ENCODE measurements around the gene PIEZO1. TPM values are rescaled to one million over a fixed set of nuclear protein-coding genes. Genes with fewer than 3 reads are reported as not detected.

PIEZO1 gene
- total RNA-seq, 1 donor from 2014 or later, result 37.7 TPM

DNA sequence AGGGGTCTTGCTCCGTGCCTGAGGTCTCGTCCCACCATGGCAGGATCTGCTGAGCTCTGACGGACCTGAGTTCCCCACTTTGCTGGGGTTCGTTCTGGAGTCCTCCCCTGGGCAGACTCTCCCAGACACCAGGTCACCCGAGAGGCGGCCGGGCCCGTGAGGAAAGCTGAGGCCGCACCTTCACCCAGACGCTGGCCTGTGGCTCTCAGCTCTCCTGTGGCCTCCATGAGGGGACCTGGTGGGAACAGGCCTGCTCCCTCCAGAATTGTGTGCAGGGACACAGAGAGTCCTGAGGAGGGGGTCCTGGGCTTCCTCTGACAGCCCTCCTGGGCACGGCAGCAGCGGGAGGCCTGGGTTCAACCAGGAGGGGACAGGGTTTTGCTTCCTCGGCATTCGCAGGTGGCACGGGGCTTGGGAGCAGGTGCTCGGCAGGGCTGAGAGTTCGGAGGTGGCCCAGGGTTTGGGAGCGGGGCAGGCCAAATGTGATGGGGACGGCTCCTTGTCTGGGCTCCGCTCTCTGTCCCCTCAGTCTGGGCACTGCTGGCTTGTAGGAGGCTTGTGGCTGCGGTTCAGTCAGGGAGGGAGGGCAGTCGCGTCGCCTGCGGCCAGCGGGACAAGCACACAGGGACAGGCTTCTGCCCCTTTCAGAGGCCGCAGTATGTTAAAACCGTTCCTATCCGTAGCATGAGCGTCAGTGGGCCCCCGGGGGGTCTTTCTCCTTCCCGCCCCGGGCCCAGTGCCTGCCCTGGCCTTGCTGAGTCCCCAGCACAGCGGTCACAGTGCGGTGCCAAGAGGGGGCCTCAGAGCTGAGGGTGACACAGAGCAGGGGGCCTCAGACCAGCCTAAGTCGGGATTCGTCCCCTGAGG lies 90.6 kb downstream of the PIEZO1 start:
- Mint-ChIP-seq H3K27ac (no peak overlapping the region), H3K9me3 (ENCODE audit: low read depth) (no peaks in the 10 kb centered on the region), H3K4me1 (ENCODE audit: low read depth) (no peaks in the 10 kb centered on the region), H3K27me3 (peaks cover 8% of the 10 kb centered on the region), H3K4me3 (ENCODE audit: low read depth) (no peak overlapping the region), H3K36me3 (ENCODE audit: insufficient read depth) (peaks cover 2% of the 10 kb centered on the region)
- TF ChIP-seq, protein P1, sequence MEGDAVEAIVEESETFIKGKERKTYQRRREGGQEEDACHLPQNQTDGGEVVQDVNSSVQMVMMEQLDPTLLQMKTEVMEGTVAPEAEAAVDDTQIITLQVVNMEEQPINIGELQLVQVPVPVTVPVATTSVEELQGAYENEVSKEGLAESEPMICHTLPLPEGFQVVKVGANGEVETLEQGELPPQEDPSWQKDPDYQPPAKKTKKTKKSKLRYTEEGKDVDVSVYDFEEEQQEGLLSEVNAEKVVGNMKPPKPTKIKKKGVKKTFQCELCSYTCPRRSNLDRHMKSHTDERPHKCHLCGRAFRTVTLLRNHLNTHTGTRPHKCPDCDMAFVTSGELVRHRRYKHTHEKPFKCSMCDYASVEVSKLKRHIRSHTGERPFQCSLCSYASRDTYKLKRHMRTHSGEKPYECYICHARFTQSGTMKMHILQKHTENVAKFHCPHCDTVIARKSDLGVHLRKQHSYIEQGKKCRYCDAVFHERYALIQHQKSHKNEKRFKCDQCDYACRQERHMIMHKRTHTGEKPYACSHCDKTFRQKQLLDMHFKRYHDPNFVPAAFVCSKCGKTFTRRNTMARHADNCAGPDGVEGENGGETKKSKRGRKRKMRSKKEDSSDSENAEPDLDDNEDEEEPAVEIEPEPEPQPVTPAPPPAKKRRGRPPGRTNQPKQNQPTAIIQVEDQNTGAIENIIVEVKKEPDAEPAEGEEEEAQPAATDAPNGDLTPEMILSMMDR (IDR thresholded peaks at IDR 0.05; ENCODE audit: unreplicated experiment), result no peak
- DNase-seq (ENCODE audit: low spot score, unreplicated experiment), result no peak

DNA sequence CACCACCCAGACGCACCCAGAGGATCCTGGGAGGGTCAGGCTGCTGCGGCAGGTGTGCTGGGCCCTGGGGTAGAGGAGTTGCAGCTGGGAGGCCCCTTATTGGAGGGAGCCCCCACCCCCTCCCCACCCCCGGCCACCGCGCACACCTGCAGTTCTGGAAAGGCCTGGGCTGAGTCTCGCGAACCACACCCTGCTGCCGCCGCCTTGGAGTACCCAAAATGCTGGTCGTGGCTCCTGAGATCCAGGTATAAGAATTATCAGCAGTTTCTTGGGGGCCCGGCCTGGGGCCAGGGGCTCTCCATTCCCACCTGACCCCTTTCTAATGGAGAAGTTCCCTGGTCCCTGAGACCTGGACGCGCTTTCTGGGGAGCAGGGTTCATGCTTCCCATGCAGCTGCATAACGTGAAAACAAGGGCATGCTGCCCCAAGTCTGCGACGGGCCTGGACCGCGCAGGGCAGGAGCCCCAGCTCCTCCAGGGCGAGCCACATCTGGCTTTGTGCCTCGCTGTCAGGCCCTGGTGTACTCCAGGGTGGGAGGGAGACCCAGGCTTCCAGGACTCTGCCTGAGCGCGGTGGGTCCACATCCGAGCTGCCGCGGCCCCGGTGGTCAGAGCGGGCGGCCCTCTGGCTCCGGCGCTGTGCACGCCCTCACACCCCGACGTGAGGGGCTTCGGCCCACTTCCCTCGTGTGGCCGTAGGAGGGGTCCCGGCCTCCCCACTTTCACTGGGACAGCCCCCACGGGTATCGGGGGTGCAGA lies 91.4 kb downstream of the PIEZO1 start:
- Mint-ChIP-seq H3K36me3 (ENCODE audit: insufficient read depth) (peaks cover 2% of the 10 kb centered on the region), H3K27ac (no peak overlapping the region), H3K9me3 (ENCODE audit: low read depth) (no peaks in the 10 kb centered on the region), H3K4me3 (ENCODE audit: low read depth) (no peak overlapping the region), H3K27me3 (peaks cover 15% of the 10 kb centered on the region), H3K4me1 (ENCODE audit: low read depth) (no peaks in the 10 kb centered on the region)
- DNase-seq (ENCODE audit: low spot score, unreplicated experiment), result no peak
- TF ChIP-seq, protein P1 (IDR thresholded peaks at IDR 0.05; ENCODE audit: unreplicated experiment), result no peak

GRCh38 chr16:88692861-88693260 lies 92.2 kb downstream of the PIEZO1 start:
- Mint-ChIP-seq H3K9me3 (ENCODE audit: low read depth) (no peaks in the 10 kb centered on the region), H3K4me1 (ENCODE audit: low read depth) (peaks cover 4% of the 10 kb centered on the region), H3K36me3 (ENCODE audit: insufficient read depth) (peaks cover 2% of the 10 kb centered on the region), H3K27ac (no peak overlapping the region), H3K4me3 (ENCODE audit: low read depth) (no peak overlapping the region), H3K27me3 (peaks cover 22% of the 10 kb centered on the region)
- TF ChIP-seq, protein P1 (IDR thresholded peaks at IDR 0.05; ENCODE audit: unreplicated experiment), result no peak
- DNase-seq (ENCODE audit: low spot score, unreplicated experiment), result no peak

DNA sequence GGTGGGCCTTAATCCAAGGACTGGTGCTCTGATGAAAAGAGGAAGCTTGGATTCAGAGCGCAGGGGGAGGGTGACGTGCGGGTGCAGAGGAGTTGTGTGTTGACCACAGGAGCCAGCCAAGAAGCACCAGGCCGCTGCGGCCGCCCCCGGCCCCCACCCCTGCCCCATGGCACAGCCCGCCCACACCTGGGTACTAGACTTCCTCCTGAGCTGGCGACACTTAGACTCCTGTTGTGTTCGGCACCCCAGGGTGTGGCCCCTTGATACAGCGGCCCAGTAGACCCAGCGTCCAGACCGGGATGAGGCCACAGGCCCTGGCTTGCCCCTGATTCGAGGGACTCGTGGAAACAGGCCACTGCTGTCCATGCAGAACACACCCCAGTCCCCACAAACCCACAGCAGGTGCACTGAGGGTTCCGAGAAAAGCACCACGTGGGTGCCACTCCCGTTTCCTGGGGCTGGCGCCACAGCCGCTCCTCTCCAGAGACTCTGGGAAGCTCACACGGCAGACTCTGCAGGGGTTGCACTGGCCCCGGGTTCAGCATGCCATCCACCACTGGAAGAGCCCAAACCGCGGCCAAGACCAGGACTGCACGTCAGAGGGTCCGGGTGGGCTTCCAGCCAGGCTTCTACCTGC lies 93.0 kb downstream of the PIEZO1 start:
- Mint-ChIP-seq H3K27ac (no peak overlapping the region), H3K9me3 (ENCODE audit: low read depth) (no peaks in the 10 kb centered on the region), H3K4me3 (ENCODE audit: low read depth) (no peak overlapping the region), H3K36me3 (ENCODE audit: insufficient read depth) (no peaks in the 10 kb centered on the region), H3K27me3 (peaks cover 23% of the 10 kb centered on the region), H3K4me1 (ENCODE audit: low read depth) (peaks cover 4% of the 10 kb centered on the region)
- DNase-seq (ENCODE audit: low spot score, unreplicated experiment), result no peak
- TF ChIP-seq, protein P1 (IDR thresholded peaks at IDR 0.05; ENCODE audit: unreplicated experiment), result no peak
